Endothelial cell of umbilical vein (primary cell): ENCODE results near the gene CHID1. TPM values are rescaled to one million over a fixed set of nuclear protein-coding genes. Genes with fewer than 3 reads are reported as not detected.

ENCODE experiments used
- BruUV-seq: library from RNA; stranded (reverse); fragments of 400-500 nt; replicated peaks from 2 replicates; lab custom pipeline; 2021; lab: Mats Ljungman, UMichigan
- CTCF ChIA-PET: fragments of 300-600, 350-600 bp; sonication (Branson Sonifier 250); formaldehyde crosslinking; loops from one replicate; lab custom pipeline; 2021; ENCODE audit warnings: antibody characterized with exemption, inconsistent platforms; lab: Charles Lee
- POLR2A ChIA-PET: fragments of 300-600, 350-600 bp; sonication (Branson Sonifier 250); formaldehyde crosslinking; loops from one replicate; lab custom pipeline; 2021; ENCODE audit warnings: antibody characterized with exemption, inconsistent platforms; lab: Charles Lee
- DNase-seq: peaks from one replicate; pipeline ENCODE4 v3.0.0-alpha.2; 2011; ENCODE audit warnings: low read depth, low spot score
- FAIRE-seq: peaks from 2 replicates; lab custom pipeline; 2011; peaks lifted over from hg19 to GRCh38; lab: Jason Lieb, UNC
- H2AFZ ChIP-seq: 2 replicates; pipeline ENCODE4 v1.6.0; 2012; ENCODE audit warnings: low read depth, low read length, control low read depth, inconsistent platforms
- H3K27ac ChIP-seq: 2 replicates; pipeline ENCODE4 v1.5.1; 2011; ENCODE audit warnings: low read depth, mild to moderate bottlenecking, control low read depth, low read length, moderate library complexity; ENCODE audit not compliant: insufficient read depth
- H3K27me3 ChIP-seq, 2 experiments: 2 replicates each; pipeline versions ENCODE4 v1.6.0 to v1.6.1; 2011; ENCODE audit warnings: low read length in 2 of 2, mixed read lengths in 1 of 2; ENCODE audit not compliant: control insufficient read depth in 2 of 2, insufficient read depth in 2 of 2
- H3K36me3 ChIP-seq, 2 experiments: 2 replicates in 1 of 2; 3 replicates in 1 of 2; pipeline ENCODE4 v1.5.1; 2011; ENCODE audit warnings: low read length in 2 of 2, mild to moderate bottlenecking in 1 of 2, moderate library complexity in 1 of 2; ENCODE audit not compliant: control insufficient read depth in 2 of 2, insufficient read depth in 2 of 2; ENCODE audit errors: extremely low read depth in 1 of 2
- H3K4me1 ChIP-seq: 3 replicates; pipeline ENCODE4 v1.5.1; 2011; ENCODE audit warnings: mild to moderate bottlenecking, low read length; ENCODE audit not compliant: control insufficient read depth, insufficient read depth; ENCODE audit errors: extremely low read depth
- H3K4me2 ChIP-seq: 2 replicates; pipeline ENCODE4 v1.6.1; 2011; ENCODE audit warnings: low read length, control low read depth, mixed read lengths; ENCODE audit not compliant: insufficient read depth
- H3K4me3 ChIP-seq, 3 experiments: fragments of 200-600 bp in 1 of 3; sonication (generic), shearing (Covaris generic) in 1 of 3; replicated peaks in 1 of 3; 2 replicates each; pipeline ENCODE4 v1.5.1; 2011 to 2016; ENCODE audit warnings: control low read depth in 3 of 3, low read length in 3 of 3, mild to moderate bottlenecking in 2 of 3, inconsistent platforms in 1 of 3, low read depth in 1 of 3, moderate library complexity in 1 of 3; ENCODE audit not compliant: insufficient read depth in 1 of 3
- H3K79me2 ChIP-seq: 2 replicates; pipeline ENCODE4 v1.6.0; 2012; ENCODE audit warnings: low read length, inconsistent platforms; ENCODE audit not compliant: control insufficient read depth, insufficient read depth
- H3K9ac ChIP-seq: replicated peaks from 2 replicates; pipeline ENCODE3; 2011; ENCODE audit warnings: low read length, control low read depth; ENCODE audit not compliant: insufficient read depth; ENCODE audit errors: extremely low read depth
- H3K9me1 ChIP-seq: replicated peaks from 3 replicates; pipeline ENCODE4 v1.6.0; 2011; ENCODE audit warnings: mild to moderate bottlenecking, low read length; ENCODE audit not compliant: control insufficient read depth, insufficient read depth; ENCODE audit errors: extremely low read depth
- H3K9me3 ChIP-seq: replicated peaks from 2 replicates; pipeline ENCODE4 v1.5.1; 2012; ENCODE audit warnings: low read length, inconsistent platforms; ENCODE audit not compliant: control insufficient read depth, insufficient read depth
- H4K20me1 ChIP-seq: replicated peaks from 2 replicates; pipeline ENCODE3; 2011; ENCODE audit warnings: mild to moderate bottlenecking, low read length; ENCODE audit not compliant: control insufficient read depth, insufficient read depth; ENCODE audit errors: extremely low read depth
- EZH2 ChIP-seq: IDR thresholded peaks from 2 replicates; pipeline ENCODE4 v1.6.1; 2012; ENCODE audit warnings: borderline replicate concordance, low read depth, mild to moderate bottlenecking, moderate library complexity, low read length, inconsistent platforms; ENCODE audit not compliant: severe bottlenecking
- FOS ChIP-seq: IDR thresholded peaks from 2 replicates; pipeline ENCODE4 v1.6.1; 2011; ENCODE audit warnings: mild to moderate bottlenecking, low read length, moderate library complexity, borderline replicate concordance; ENCODE audit not compliant: insufficient read depth
- GATA2 ChIP-seq: IDR thresholded peaks from 2 replicates; pipeline ENCODE4 v1.7.0; 2011; ENCODE audit warnings: low read depth, mild to moderate bottlenecking, moderate library complexity, mixed read lengths, low read length; ENCODE audit not compliant: insufficient read length, insufficient read depth
- JUN ChIP-seq: IDR thresholded peaks from 2 replicates; pipeline ENCODE4 v1.6.1; 2011; ENCODE audit warnings: borderline replicate concordance, low read depth; ENCODE audit not compliant: insufficient read length, insufficient read depth
- MYC ChIP-seq: IDR thresholded peaks from one replicate; pipeline ENCODE4 v1.6.1; 2011; ENCODE audit warnings: mild to moderate bottlenecking, low read depth, low read length
- POLR2A ChIP-seq: IDR thresholded peaks from 2 replicates; pipeline ENCODE4 v1.6.1; 2012; ENCODE audit warnings: low read depth, mild to moderate bottlenecking, control low read depth, low read length
- POLR2AphosphoS5 ChIP-seq: IDR thresholded peaks from 2 replicates; pipeline ENCODE4 v1.6.1; 2012; ENCODE audit warnings: low read depth, mild to moderate bottlenecking, control low read depth, low read length, moderate library complexity; ENCODE audit not compliant: insufficient read depth
- dilution Hi-C: fragments of 300-500 bp; cut with MboI; formaldehyde crosslinking; loops from one replicate; pipeline ENCODE4 v1.15.0; 2019; ENCODE audit warnings: low sequenced_read_pairs; ENCODE audit not compliant: extremely low pct_ligation_motif_present
- intact Hi-C: fragments of 100-400 bp; cut with micrococcal nuclease; formaldehyde crosslinking; loops from one replicate; pipeline ENCODE4 v1.10.0; 2022
- polyA plus RNA-seq, 4 experiments: library from polyadenylated mRNA; depleted of rRNA in 3 of 4; stranded (reverse) in 3 of 4; unstranded in 1 of 4; fragments of >200 nt; gene quantifications; 2 replicates each; pipeline versions ENCODE4 v1.2.1 to v1.2.3, GENCODE V29; 2011 to 2012; ENCODE audit warnings: missing spikeins in 1 of 4
- total RNA-seq: library from RNA; stranded (reverse); gene quantifications from 2 replicates; pipeline ENCODE4 v1.2.3, GENCODE V29; 2021
- TF ChIP-seq, protein P1 (sequence below): IDR thresholded peaks from 2 replicates; pipeline ENCODE4 v1.6.1; 2011; ENCODE audit not compliant: insufficient read depth, insufficient read length
- TF ChIP-seq, protein P2 (sequence below), 2 donors: IDR thresholded peaks; 1 replicate in 1 of 2; 2 replicates in 1 of 2; pipeline ENCODE4 v1.5.1; 2011; ENCODE audit warnings: low read length in 2 of 2, mild to moderate bottlenecking in 2 of 2, moderate library complexity in 2 of 2, control low read depth in 1 of 2, inconsistent platforms in 1 of 2, low read depth in 1 of 2; ENCODE audit not compliant: insufficient read depth in 1 of 2; ENCODE audit errors: extremely low read depth in 1 of 2

CHID1 gene
- total and polyA plus RNA-seq, 2 donors (not counting 3 experiments of a cell fraction or from before 2014, with no cell fraction given): 89.8 to 107 TPM

DNA sequence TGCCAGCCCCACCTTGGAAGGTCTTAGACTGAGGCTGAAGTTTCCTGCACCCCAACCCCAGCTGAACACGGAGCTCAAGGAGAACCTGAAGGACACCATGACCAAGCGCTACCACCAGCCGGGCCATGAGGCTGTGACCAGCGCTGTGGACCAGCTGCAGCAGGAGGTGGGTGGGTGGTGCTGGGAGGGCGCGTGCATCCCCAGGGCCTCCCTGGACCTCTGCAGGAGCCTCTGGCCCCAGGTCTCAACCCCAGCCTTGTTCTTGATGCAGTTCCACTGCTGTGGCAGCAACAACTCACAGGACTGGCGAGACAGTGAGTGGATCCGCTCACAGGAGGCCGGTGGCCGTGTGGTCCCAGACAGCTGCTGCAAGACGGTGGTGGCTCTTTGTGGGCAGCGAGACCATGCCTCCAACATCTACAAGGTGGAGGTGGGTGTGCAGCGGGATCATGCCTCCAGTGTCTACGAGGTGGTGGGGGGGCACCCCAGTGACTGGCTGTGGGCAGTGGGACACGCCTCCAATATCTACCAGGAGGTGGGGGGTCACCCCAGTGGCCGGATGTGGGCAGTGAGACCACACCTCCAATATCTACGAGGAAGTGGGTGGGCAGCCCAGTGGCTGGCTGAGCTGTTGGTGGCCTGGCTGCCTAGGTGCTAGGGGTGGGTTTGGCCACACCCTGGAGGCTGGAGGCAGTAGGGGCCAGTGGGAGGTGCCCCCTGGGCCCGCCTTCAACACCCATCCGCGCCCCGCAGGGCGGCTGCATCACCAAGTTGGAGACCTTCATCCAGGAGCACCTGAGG lies 73.2 kb downstream of the CHID1 start:
- peaks cover 33% of the 10 kb centered on the region for H3K4me1 ChIP-seq
- no peak overlapping the region for H3K9ac ChIP-seq
- no peaks in the 10 kb centered on the region for H3K9me1 ChIP-seq
- H3K79me2 ChIP-seq: peaks cover 70% of the 10 kb centered on the region
- FAIRE-seq (no peak), DNase-seq (no peak)
- H3K4me2 ChIP-seq: no peak overlapping the region
- dilution Hi-C loops: no loop called here
- no peaks in the 10 kb centered on the region for H3K27me3 ChIP-seq
- peaks cover 25 to 43% of the 10 kb centered on the region in 2 experiments for H3K36me3 ChIP-seq
- no peak overlapping the region for H3K4me3 ChIP-seq
- H4K20me1 ChIP-seq: no peaks in the 10 kb centered on the region
- no peak overlapping the region for H3K27ac ChIP-seq
- no peaks in the 10 kb centered on the region for H3K9me3 ChIP-seq
- ChIA-PET POLR2A (no interaction called here), CTCF (interaction anchor here (1.1 kb wide), 1 partner anchor 213 kb away, joined by 3 read pairs; no protein-coding TSS in a partner anchor)
- intact Hi-C loops: no loop called here
- TF ChIP-seq GATA2 (no peak), FOS (no peak), EZH2 (no peak), JUN (no peak), POLR2A (peak; percentile 34), POLR2AphosphoS5 (peak; percentile 61), MYC (no peak)
- TF ChIP-seq, protein P1, sequence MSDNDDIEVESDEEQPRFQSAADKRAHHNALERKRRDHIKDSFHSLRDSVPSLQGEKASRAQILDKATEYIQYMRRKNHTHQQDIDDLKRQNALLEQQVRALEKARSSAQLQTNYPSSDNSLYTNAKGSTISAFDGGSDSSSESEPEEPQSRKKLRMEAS: no peak
- TF ChIP-seq, protein P2, sequence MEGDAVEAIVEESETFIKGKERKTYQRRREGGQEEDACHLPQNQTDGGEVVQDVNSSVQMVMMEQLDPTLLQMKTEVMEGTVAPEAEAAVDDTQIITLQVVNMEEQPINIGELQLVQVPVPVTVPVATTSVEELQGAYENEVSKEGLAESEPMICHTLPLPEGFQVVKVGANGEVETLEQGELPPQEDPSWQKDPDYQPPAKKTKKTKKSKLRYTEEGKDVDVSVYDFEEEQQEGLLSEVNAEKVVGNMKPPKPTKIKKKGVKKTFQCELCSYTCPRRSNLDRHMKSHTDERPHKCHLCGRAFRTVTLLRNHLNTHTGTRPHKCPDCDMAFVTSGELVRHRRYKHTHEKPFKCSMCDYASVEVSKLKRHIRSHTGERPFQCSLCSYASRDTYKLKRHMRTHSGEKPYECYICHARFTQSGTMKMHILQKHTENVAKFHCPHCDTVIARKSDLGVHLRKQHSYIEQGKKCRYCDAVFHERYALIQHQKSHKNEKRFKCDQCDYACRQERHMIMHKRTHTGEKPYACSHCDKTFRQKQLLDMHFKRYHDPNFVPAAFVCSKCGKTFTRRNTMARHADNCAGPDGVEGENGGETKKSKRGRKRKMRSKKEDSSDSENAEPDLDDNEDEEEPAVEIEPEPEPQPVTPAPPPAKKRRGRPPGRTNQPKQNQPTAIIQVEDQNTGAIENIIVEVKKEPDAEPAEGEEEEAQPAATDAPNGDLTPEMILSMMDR (IDR thresholded peaks at IDR 0.05; ENCODE audit: extremely low read depth in 1 of 2, insufficient read depth in 1 of 2, low read depth in 1 of 2, low read length in 2 of 2): no peak
- BruUV-seq: no TSS peak
- H2AFZ ChIP-seq: no peak overlapping the region
